IMR-90 (cell line): ENCODE results near the gene MAFF. TPM values are rescaled to one million over a fixed set of nuclear protein-coding genes. Genes with fewer than 3 reads are reported as not detected.

Source experiments
- ATAC-seq: fragments of 200-7000 bp; cut with Tn5 transposase; 2 replicates; pipeline ENCODE4 v1.9.1; 2020; ENCODE audit warnings: low read depth, mild to moderate bottlenecking, moderate library complexity
- BruUV-seq: library from RNA; stranded (reverse); fragments of 400-500 nt; replicated peaks from 2 replicates; lab custom pipeline; 2021; lab: Mats Ljungman, UMichigan
- CTCF ChIA-PET: fragments of 300-600 bp; formaldehyde crosslinking; extraction: SDS; loops from one replicate; lab custom pipeline; 2021; ENCODE audit warnings: antibody characterized with exemption; lab: Yijun Ruan, JAX
- POLR2A ChIA-PET: fragments of 300-600 bp; sonication (Branson Sonifier 250); formaldehyde crosslinking; loops from one replicate; lab custom pipeline; 2022; ENCODE audit warnings: antibody characterized with exemption; ENCODE audit not compliant: unreplicated experiment; lab: Charles Lee
- DNase-seq: peaks from one replicate; pipeline ENCODE4 v3.0.0; 2013
- H2AFZ ChIP-seq: replicated peaks from 2 replicates; pipeline ENCODE3; 2013; ENCODE audit warnings: low read length, mild to moderate bottlenecking; ENCODE audit not compliant: poor library complexity
- H2AK5ac ChIP-seq: 2 replicates; pipeline ENCODE4 v1.6.1; 2013; ENCODE audit warnings: low read depth, low read length, inconsistent platforms
- H2AK9ac ChIP-seq: replicated peaks from 2 replicates; pipeline ENCODE3; 2013; ENCODE audit warnings: mild to moderate bottlenecking, low read depth, low read length, moderate library complexity; ENCODE audit not compliant: poor library complexity
- H2BK120ac ChIP-seq: 2 replicates; pipeline ENCODE4 v1.6.1; 2013; ENCODE audit warnings: low read depth, low read length, inconsistent platforms
- H2BK15ac ChIP-seq: 3 replicates; pipeline ENCODE4 v1.6.1; 2013; ENCODE audit warnings: low read depth, low read length, inconsistent platforms
- H2BK20ac ChIP-seq: 2 replicates; pipeline ENCODE4 v1.6.1; 2013; ENCODE audit warnings: low read depth, mild to moderate bottlenecking, inconsistent platforms, low read length, moderate library complexity
- H2BK5ac ChIP-seq: 2 replicates; pipeline ENCODE4 v1.6.1; 2013; ENCODE audit warnings: mild to moderate bottlenecking, low read depth, low read length, inconsistent platforms; ENCODE audit not compliant: poor library complexity, severe bottlenecking
- H3K14ac ChIP-seq: replicated peaks from 2 replicates; pipeline ENCODE4 v1.6.1; 2013; ENCODE audit warnings: low read depth, low read length, inconsistent platforms
- H3K18ac ChIP-seq: 2 replicates; pipeline ENCODE4 v1.6.1; 2013; ENCODE audit warnings: low read depth, low read length, control low read depth
- H3K23ac ChIP-seq: 2 replicates; pipeline ENCODE4 v1.6.1; 2013; ENCODE audit warnings: low read depth, low read length, inconsistent platforms
- H3K27ac ChIP-seq: 2 replicates; pipeline ENCODE4 v1.5.1; 2013; ENCODE audit warnings: mild to moderate bottlenecking, control low read depth, low read length; ENCODE audit not compliant: insufficient read depth
- H3K27me3 ChIP-seq: 2 replicates; pipeline ENCODE4 v1.6.1; 2013; ENCODE audit warnings: low read length; ENCODE audit not compliant: control insufficient read depth, insufficient read depth
- H3K36me3 ChIP-seq: 2 replicates; pipeline ENCODE4 v1.6.1; 2013; ENCODE audit warnings: low read length, mixed read lengths; ENCODE audit not compliant: control insufficient read depth, insufficient read depth
- H3K4ac ChIP-seq: 2 replicates; pipeline ENCODE4 v1.6.1; 2013; ENCODE audit warnings: low read depth, low read length, inconsistent platforms
- H3K4me1 ChIP-seq: 2 replicates; pipeline ENCODE4 v1.6.1; 2013; ENCODE audit warnings: low read length, mixed read lengths; ENCODE audit not compliant: control insufficient read depth, insufficient read depth
- H3K4me2 ChIP-seq: 2 replicates; pipeline ENCODE4 v1.6.1; 2013; ENCODE audit warnings: low read depth, mild to moderate bottlenecking, control low read depth, low read length, moderate library complexity
- H3K4me3 ChIP-seq: 2 replicates; pipeline ENCODE4 v1.5.1; 2013; ENCODE audit warnings: low read depth, mild to moderate bottlenecking, control low read depth, low read length, moderate library complexity; ENCODE audit not compliant: insufficient read depth
- H3K56ac ChIP-seq: 2 replicates; pipeline ENCODE4 v1.6.1; 2013; ENCODE audit warnings: low read length, inconsistent platforms; ENCODE audit not compliant: insufficient read depth; ENCODE audit errors: extremely low read depth
- H3K79me1 ChIP-seq, 2 experiments: 2 replicates each; pipeline ENCODE4 v1.6.1; 2013; ENCODE audit warnings: low read length in 2 of 2, inconsistent platforms in 1 of 2, low read depth in 1 of 2
- H3K9ac ChIP-seq: 2 replicates; pipeline ENCODE4 v1.6.1; 2013; ENCODE audit warnings: low read depth, low read length, control low read depth
- H3K9me1 ChIP-seq: 2 replicates; pipeline ENCODE4 v1.6.1; 2013; ENCODE audit warnings: low read length, inconsistent platforms; ENCODE audit not compliant: insufficient read depth
- H3K9me3 ChIP-seq: 2 replicates; pipeline ENCODE4 v1.6.1; 2013; ENCODE audit warnings: low read length; ENCODE audit not compliant: control insufficient read depth, insufficient read depth
- H4K20me1 ChIP-seq: 2 replicates; pipeline ENCODE4 v1.6.1; 2013; ENCODE audit warnings: low read length, inconsistent platforms; ENCODE audit not compliant: insufficient read depth
- H4K5ac ChIP-seq: 2 replicates; pipeline ENCODE4 v1.6.1; 2013; ENCODE audit warnings: mild to moderate bottlenecking, low read depth, low read length, control low read depth
- H4K8ac ChIP-seq, 2 experiments: 2 replicates each; pipeline ENCODE4 v1.6.1; 2013; ENCODE audit warnings: low read depth in 2 of 2, low read length in 2 of 2, control low read depth in 1 of 2, inconsistent platforms in 1 of 2
- H4K91ac ChIP-seq: 2 replicates; pipeline ENCODE4 v1.6.1; 2013; ENCODE audit warnings: low read depth, low read length, inconsistent platforms; ENCODE audit not compliant: insufficient read depth
- BHLHE40 ChIP-seq: fragments of 150-350 bp; IDR thresholded peaks from 2 replicates; pipeline ENCODE4 v1.6.1; 2016; ENCODE audit warnings: mild to moderate bottlenecking, low read depth, low read length
- CHD1 ChIP-seq: IDR thresholded peaks from 2 replicates; pipeline ENCODE4 v1.6.1; 2012; ENCODE audit warnings: low read depth, low read length, improper control_type of control experiment
- FOS ChIP-seq: fragments of 150-350 bp; IDR thresholded peaks from 2 replicates; pipeline ENCODE4 v1.6.1; 2016; ENCODE audit warnings: low read depth, low read length
- MAFK ChIP-seq: IDR thresholded peaks from 2 replicates; pipeline ENCODE4 v1.6.1; 2012; ENCODE audit warnings: low read depth, low read length, improper control_type of control experiment
- MXI1 ChIP-seq: IDR thresholded peaks from 2 replicates; pipeline ENCODE4 v1.6.1; 2012; ENCODE audit warnings: low read depth, mild to moderate bottlenecking, low read length, moderate library complexity, borderline replicate concordance
- NFE2L2 ChIP-seq: fragments of 150-350 bp; IDR thresholded peaks from 2 replicates; pipeline ENCODE4 v1.6.1; 2016; ENCODE audit warnings: low read depth, mild to moderate bottlenecking, low read length
- POLR2A ChIP-seq: IDR thresholded peaks from 2 replicates; pipeline ENCODE4 v1.6.1; 2012; ENCODE audit warnings: mild to moderate bottlenecking, low read depth, low read length
- RCOR1 ChIP-seq: IDR thresholded peaks from 2 replicates; pipeline ENCODE4 v1.6.1; 2012; ENCODE audit warnings: mild to moderate bottlenecking, low read length, improper control_type of control experiment; ENCODE audit not compliant: insufficient replicate concordance
- RFX5 ChIP-seq: IDR thresholded peaks from 2 replicates; pipeline ENCODE4 v1.8.0; 2012; ENCODE audit warnings: low read depth, mild to moderate bottlenecking, low read length, moderate library complexity
- WGBS, 2 experiments: methylation state at CpG; one replicate each; pipeline versions ENCODE4 v1.1.5 to v1.1.7; 2013; ENCODE audit warnings: missing lambda C conversion rate in 2 of 2; ENCODE audit not compliant: insufficient read length in 1 of 2; ENCODE audit errors: extremely low coverage in 2 of 2; 5-methylcytosine and 5-hydroxymethylcytosine counted together
- dilution Hi-C: fragments of 300-500 bp; cut with HindIII; formaldehyde crosslinking; loops from one replicate; pipeline ENCODE4 v1.14.3; 2018; ENCODE audit warnings: low sequenced_read_pairs; ENCODE audit not compliant: unreplicated experiment
- in situ Hi-C: fragments of 300-500 bp; cut with MboI; formaldehyde crosslinking; loops from 3 replicates; pipeline ENCODE4 v1.14.3; 2019; ENCODE audit warnings: low sequenced_read_pairs, inconsistent platforms, mixed read lengths
- intact Hi-C: fragments of 100-400 bp; cut with micrococcal nuclease; formaldehyde crosslinking; loops from 2 replicates; pipeline ENCODE4 v1.10.0; 2022
- polyA plus RNA-seq, 3 experiments: library from polyadenylated mRNA; depleted of rRNA; stranded (reverse); fragments of >200 nt; gene quantifications; 2 replicates each; pipeline ENCODE4 v1.2.3, GENCODE V29; 2012; ENCODE audit warnings: low replicate concordance in 1 of 3
- total RNA-seq: library from RNA; depleted of rRNA; stranded (reverse); fragments of >200 nt; gene quantifications from 2 replicates; pipeline ENCODE4 v1.2.3, GENCODE V29; 2012
- TF ChIP-seq, protein P1 (sequence below): fragments of 150-350 bp; IDR thresholded peaks from 2 replicates; pipeline ENCODE4 v1.6.1; 2017; ENCODE audit warnings: mild to moderate bottlenecking, antibody characterized with exemption, low read length, low read depth

MAFF gene
- total and polyA plus RNA-seq, 2 of the 4 experiments (the other 2 are of a cell fraction), result 18.3 to 25.9 TPM

DNA sequence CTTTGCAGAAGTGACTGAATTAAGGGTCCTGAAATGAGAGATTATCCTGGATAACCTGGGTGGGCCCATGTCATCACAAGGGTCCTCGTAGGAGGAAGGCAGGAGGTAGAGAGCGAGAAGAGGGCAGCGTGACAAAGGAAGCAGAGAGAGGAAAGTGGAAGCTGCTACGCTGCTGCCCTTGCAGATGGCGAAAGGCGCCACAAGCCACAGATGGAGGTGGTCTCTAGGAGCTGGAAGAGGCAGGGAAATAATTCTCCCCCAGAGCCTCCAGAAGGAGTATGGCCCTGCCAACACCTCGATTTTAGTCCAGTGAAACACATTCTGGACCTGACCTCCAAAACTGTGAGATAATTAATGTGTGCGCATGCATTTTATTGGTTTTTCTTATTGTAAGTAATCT is 57.6 kb downstream of the MAFF start:
- H3K14ac ChIP-seq, result peak overlapping the region; percentile 57; the same call in 1 of the 2 replicates
- H3K27ac ChIP-seq, result no peak overlapping the region
- H3K23ac ChIP-seq, result peak overlapping the region; percentile 53; the same call in 1 of the 2 replicates
- intact Hi-C loops (no loop called here), dilution Hi-C loops (no loop called here), in situ Hi-C loops (no loop called here)
- TF ChIP-seq NFE2L2 (no peak), MAFK (no peak), FOS (no peak), BHLHE40 (no peak), MXI1 (no peak), RCOR1 (no peak), CHD1 (no peak), POLR2A (no peak), RFX5 (no peak)
- TF ChIP-seq, protein P1, sequence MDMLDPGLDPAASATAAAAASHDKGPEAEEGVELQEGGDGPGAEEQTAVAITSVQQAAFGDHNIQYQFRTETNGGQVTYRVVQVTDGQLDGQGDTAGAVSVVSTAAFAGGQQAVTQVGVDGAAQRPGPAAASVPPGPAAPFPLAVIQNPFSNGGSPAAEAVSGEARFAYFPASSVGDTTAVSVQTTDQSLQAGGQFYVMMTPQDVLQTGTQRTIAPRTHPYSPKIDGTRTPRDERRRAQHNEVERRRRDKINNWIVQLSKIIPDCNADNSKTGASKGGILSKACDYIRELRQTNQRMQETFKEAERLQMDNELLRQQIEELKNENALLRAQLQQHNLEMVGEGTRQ, result no peak
- no peak overlapping the region for H3K18ac ChIP-seq
- H3K4me3 ChIP-seq, result no peak overlapping the region
- H3K79me1 ChIP-seq, result peaks cover 15 to 87% of the 10 kb centered on the region in 2 experiments
- H4K8ac ChIP-seq, result peak overlapping the region in 1 of 2 experiments; percentile 27; a peak in 1 of 4 replicates
- H2BK15ac ChIP-seq, result no peak overlapping the region; the same call in 2 of the 3 replicates
- peak overlapping the region; percentile 0 for H2BK5ac ChIP-seq
- H3K9me3 ChIP-seq, result no peaks in the 10 kb centered on the region
- H2BK120ac ChIP-seq, result no peak overlapping the region; the same call in 1 of the 2 replicates
- peaks cover 4% of the 10 kb centered on the region for H3K36me3 ChIP-seq
- no peak overlapping the region for H2AFZ ChIP-seq
- peak overlapping the region; percentile 11; the same call in 1 of the 2 replicates for H2AK5ac ChIP-seq
- no peak overlapping the region for H3K9ac ChIP-seq
- peaks cover 84% of the 10 kb centered on the region for H4K20me1 ChIP-seq
- peaks cover 42% of the 10 kb centered on the region for H3K9me1 ChIP-seq
- WGBS, 2 experiments, result 80% methylated on average over 1 of the region's 8 CpGs; no CpG with 5 or more reads in 1 of the 2 experiments
- H3K4me2 ChIP-seq, result no peak overlapping the region
- H3K27me3 ChIP-seq, result no peaks in the 10 kb centered on the region
- no peak overlapping the region for H3K56ac ChIP-seq
- no peak overlapping the region for H2AK9ac ChIP-seq
- H2BK20ac ChIP-seq, result no peak overlapping the region
- POLR2A ChIA-PET, result no interaction called here
- H4K5ac ChIP-seq, result no peak overlapping the region
- ATAC-seq (no peak), DNase-seq (no peak)
- no peak overlapping the region for H4K91ac ChIP-seq
- H3K4ac ChIP-seq, result no peak overlapping the region
- H3K4me1 ChIP-seq, result peaks cover 26% of the 10 kb centered on the region
- no TSS peak for BruUV-seq
- CTCF ChIA-PET, result no interaction called here
